Spleen (tissue), 7 donors: ENCODE results near the gene SYCP3.

ENCODE experiments used
- CTCF ChIP-seq, 11 experiments: fragments of 200-600 bp in 7 of 11; fragments of 450-650 bp in 4 of 11; sonication (generic) in 4 of 11; IDR thresholded peaks in 8 of 11; conservative IDR thresholded peaks in 3 of 11; 1 replicate in 7 of 11; 2 replicates in 4 of 11; pipeline versions ENCODE4 v1.4.0 to v1.8.0; 2016 to 2021; ENCODE audit warnings: antibody characterized with exemption in 11 of 11, inconsistent platforms in 4 of 11, mild to moderate bottlenecking in 1 of 11
- POLR2A ChIP-seq, 3 donors: fragments of 450-650 bp; IDR thresholded peaks; one replicate each; pipeline ENCODE4 v1.5.1; 2017; ENCODE audit warnings: antibody characterized with exemption in 3 of 3, mild to moderate bottlenecking in 1 of 3
- POLR2AphosphoS5 ChIP-seq, 3 donors: sonication (generic); formaldehyde crosslinking; IDR thresholded peaks; one replicate each; pipeline ENCODE4 v1.5.1; 2017; ENCODE audit warnings: antibody characterized with exemption in 3 of 3
- donor health status: DM: no; HTN: no; CAD: no; lungs with moderate emphysema.
- donor health status: DM: no; HTN: no; CAD: no.
- donor health status: DM: no; HTN: no; CAD: no.

GRCh38 chr12:101703487-101703886 is 35.8 kb downstream of the SYCP3 start:
- TF ChIP-seq CTCF (IDR thresholded peaks at IDR 0.05 in 8 of 11, conservative IDR thresholded peaks at IDR 0.05 in 3 of 11), result no peak
- TF ChIP-seq POLR2A (IDR thresholded peaks at IDR 0.05), result no peak
- no peak for TF ChIP-seq POLR2AphosphoS5 (IDR thresholded peaks at IDR 0.05)
